ENCODE measurements around the gene MAP3K2. TPM values are rescaled to one million over a fixed set of nuclear protein-coding genes. Genes with fewer than 3 reads are reported as not detected.

MAP3K2 gene
- total and polyA plus RNA-seq, 2 of the 4 experiments (the other 2 are of a cell fraction) = 6.2 to 30.8 TPM

DNA sequence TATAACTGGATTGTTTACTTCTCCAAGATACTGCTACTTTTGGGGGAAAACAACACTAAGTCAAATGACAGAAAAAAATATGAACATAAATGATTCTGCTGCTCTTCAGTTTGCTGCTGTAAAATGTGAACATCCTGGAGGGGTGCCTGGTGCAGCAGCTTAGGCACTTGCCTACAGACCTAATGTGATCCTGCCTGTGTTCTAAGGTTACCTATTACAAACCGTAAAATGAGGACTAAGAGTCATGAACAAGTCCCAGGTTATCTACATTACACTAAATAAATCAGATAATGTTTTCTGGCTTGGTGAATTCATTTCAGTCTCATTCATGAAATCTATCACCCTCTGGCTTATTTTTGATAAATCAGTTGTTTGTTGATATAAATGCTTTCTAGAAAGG lies 55.4 kb downstream of the MAP3K2 start:
- Histone ChIP-seq H3K14ac (replicated peaks; ENCODE audit: low read depth, low read length) (no peak overlapping the region), H3K36me3 (ENCODE audit: control insufficient read depth, insufficient read depth, low read length) (peaks cover 14% of the 10 kb centered on the region; the same call in 1 of the 2 replicates), H2BK5ac (ENCODE audit: low read depth, low read length, poor library complexity, severe bottlenecking) (no peak overlapping the region), H3K9me3 (ENCODE audit: control insufficient read depth, insufficient read depth, low read length) (no peaks in the 10 kb centered on the region), H4K8ac (ENCODE audit: low read depth in 2 of 2, low read length in 2 of 2) (no peak overlapping the region), H3K18ac (ENCODE audit: low read depth, low read length) (no peak overlapping the region), H2BK120ac (ENCODE audit: low read depth, low read length) (no peak overlapping the region), H3K4me3 (ENCODE audit: insufficient read depth, low read depth, low read length) (no peak overlapping the region), H3K56ac (ENCODE audit: extremely low read depth, insufficient read depth, low read length) (no peak overlapping the region), H3K9me1 (ENCODE audit: insufficient read depth, low read length) (no peaks in the 10 kb centered on the region), H4K5ac (ENCODE audit: low read depth, low read length) (no peak overlapping the region), H2AFZ (replicated peaks; ENCODE audit: low read length, poor library complexity) (no peak overlapping the region), H3K27me3 (ENCODE audit: control insufficient read depth, insufficient read depth, low read length) (no peaks in the 10 kb centered on the region), H3K9ac (ENCODE audit: low read depth, low read length) (no peak overlapping the region), H3K4ac (ENCODE audit: low read depth, low read length) (no peak overlapping the region), H2AK9ac (replicated peaks; ENCODE audit: low read depth, low read length, poor library complexity) (no peak overlapping the region), H4K20me1 (ENCODE audit: insufficient read depth, low read length) (peaks cover 4% of the 10 kb centered on the region; the same call in 1 of the 2 replicates), H2BK20ac (ENCODE audit: low read depth, low read length) (no peak overlapping the region), H3K79me1 (ENCODE audit: low read depth in 1 of 2, low read length in 2 of 2) (peaks cover 0 to 10% of the 10 kb centered on the region in 2 experiments), H4K91ac (ENCODE audit: insufficient read depth, low read depth, low read length) (no peak overlapping the region), H2AK5ac (ENCODE audit: low read depth, low read length) (no peak overlapping the region), H3K27ac (ENCODE audit: insufficient read depth, low read length) (no peak overlapping the region), H3K23ac (ENCODE audit: low read depth, low read length) (no peak overlapping the region), H3K4me2 (ENCODE audit: low read depth, low read length) (no peak overlapping the region), H3K4me1 (ENCODE audit: control insufficient read depth, insufficient read depth, low read length) (peaks cover 2% of the 10 kb centered on the region; the same call in 1 of the 2 replicates), H2BK15ac (ENCODE audit: low read depth, low read length) (no peak overlapping the region)
- BruUV-seq (replicated peaks) = no TSS peak
- TF ChIP-seq FOS (IDR thresholded peaks at IDR 0.05; ENCODE audit: low read depth, low read length) = no peak
- TF ChIP-seq, protein P1, sequence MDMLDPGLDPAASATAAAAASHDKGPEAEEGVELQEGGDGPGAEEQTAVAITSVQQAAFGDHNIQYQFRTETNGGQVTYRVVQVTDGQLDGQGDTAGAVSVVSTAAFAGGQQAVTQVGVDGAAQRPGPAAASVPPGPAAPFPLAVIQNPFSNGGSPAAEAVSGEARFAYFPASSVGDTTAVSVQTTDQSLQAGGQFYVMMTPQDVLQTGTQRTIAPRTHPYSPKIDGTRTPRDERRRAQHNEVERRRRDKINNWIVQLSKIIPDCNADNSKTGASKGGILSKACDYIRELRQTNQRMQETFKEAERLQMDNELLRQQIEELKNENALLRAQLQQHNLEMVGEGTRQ (IDR thresholded peaks at IDR 0.05; ENCODE audit: low read depth, low read length) = no peak
- POLR2A ChIA-PET (ENCODE audit: unreplicated experiment) = no interaction called here
- intact Hi-C loops (cut with micrococcal nuclease) (no loop called here), dilution Hi-C loops (cut with HindIII; ENCODE audit: low sequenced_read_pairs, unreplicated experiment) (no loop called here), in situ Hi-C loops (cut with MboI; ENCODE audit: low sequenced_read_pairs) (no loop called here)
- no peak for ATAC-seq (ENCODE audit: low read depth)
- DNase-seq = no peak
- no CpG with 5 or more reads among the region's 1 CpG for WGBS, 2 experiments (ENCODE audit: extremely low coverage in 2 of 2, insufficient read length in 1 of 2)
- CTCF ChIA-PET = no interaction called here
